Cortex of kidney (tissue), 1 donor: ENCODE results near the gene KCNK2.

ENCODE experiments used
- DNase-seq: peaks from one replicate; lab custom pipeline; 2025; lab: John Stamatoyannopoulos, UW

KCNK2 gene, protein sequence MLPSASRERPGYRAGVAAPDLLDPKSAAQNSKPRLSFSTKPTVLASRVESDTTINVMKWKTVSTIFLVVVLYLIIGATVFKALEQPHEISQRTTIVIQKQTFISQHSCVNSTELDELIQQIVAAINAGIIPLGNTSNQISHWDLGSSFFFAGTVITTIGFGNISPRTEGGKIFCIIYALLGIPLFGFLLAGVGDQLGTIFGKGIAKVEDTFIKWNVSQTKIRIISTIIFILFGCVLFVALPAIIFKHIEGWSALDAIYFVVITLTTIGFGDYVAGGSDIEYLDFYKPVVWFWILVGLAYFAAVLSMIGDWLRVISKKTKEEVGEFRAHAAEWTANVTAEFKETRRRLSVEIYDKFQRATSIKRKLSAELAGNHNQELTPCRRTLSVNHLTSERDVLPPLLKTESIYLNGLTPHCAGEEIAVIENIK

DNA sequence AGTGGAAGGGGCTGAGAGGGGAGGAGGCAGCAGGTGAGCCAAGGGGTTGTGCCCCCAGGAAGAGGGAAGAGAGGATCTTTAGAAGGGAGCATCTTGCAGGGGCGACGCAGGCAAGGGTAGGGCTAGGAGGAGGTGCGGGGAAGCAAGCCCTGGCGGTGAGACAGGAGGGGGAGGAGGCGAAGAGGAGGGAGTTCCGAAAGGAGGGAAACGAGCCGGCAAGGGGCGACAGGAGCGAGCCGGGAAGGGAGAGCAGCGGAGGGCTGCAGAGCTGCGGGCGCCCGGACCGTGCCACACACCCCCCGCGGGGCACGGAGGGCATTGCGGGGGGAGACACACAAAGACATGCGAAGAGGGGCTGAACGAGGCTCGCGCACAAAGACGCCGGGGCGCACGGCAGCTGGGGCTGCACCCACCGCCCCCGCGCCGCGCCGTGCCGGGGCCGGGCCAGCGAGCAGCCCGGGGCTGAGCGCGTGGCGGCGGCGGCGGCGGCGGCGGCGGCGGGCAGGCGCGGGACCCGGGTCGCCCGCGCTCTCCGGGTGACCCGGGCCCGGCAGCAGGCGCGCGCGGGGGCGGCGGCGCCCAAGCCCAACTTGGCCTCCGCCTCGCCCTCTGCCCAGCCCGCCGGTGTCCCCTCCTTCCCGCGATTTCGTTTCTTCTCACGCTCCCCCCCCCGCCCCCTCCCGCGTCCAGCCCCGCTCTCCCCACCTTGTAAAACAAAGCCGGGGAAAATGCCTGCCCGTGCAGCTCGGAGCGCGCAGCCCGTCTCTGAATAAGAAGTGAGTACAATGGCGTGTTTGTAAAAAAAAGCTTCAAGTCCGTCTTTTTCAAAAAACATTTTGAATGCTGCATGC, at the start of gene KCNK2:
KCNK2 (plus strand) TSS at position 206 of the 851 bp plus-strand sequence. CDS start 649 bp downstream, outside the sequence.
- no peak for DNase-seq

DNA sequence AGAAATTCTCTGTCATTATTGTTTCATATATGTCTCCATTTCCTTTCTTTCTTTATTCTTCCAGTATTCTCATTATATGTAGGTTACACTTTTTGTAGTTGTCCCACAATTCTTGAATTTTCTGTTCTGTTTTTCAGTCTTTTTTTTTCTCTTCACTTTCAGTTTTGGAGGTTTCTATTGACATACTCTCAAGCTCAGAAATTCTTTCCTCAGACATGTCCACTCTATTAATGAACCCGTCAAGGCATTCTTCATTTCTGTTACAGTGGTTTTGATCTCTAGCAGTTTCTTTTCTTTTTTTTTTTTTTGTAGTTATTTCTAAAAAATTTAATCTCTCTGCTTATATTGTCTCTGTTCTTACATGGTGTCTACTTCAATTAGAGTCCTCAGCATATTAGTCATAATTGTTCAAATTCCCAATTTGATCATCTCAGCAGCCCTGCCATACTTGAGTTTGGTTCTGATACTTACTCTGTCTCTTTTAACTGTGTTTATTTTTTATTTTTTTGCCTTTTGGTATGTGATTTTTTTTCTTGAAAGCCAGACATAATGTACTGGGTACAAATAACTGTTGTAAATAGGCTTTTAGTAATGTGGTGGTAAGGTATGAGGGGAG, 49.5 kb upstream of the KCNK2 start:
- DNase-seq: no peak

DNA sequence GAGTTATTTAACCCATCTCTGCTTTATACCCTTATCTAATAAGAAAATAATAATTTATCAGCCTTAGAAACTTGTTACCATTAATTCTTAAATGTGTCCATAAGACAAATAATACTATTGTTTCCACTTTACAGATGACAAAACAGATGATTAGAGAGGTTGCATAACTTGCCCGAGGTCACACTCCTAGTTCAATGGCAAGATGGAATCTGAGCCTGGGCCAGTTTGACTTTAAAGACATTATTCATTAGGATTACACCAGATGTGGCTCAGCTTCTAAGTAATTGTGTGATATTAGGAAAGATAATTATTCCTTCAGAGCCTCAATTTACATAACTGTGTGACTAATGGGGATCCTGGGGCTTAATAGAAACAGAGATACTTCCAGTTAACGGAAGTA, 42.3 kb upstream of the KCNK2 start:
- DNase-seq: no peak

DNA sequence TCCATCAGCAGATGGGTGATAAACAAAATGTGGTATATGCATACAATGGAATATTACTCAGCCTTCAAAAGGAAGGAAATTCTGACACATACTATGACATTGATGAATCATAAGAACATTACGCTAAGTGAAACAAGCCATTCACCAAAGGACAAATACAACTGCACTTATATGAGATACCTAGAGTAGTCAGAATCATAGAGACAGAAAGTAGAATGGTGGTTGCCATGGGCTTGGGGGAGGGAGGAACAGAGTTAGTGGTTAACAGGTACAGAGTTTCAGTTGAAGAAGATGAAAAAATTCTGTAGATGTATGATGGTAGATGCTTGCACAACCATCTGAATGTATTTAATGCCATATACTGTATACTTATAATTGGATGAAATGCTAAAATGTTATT, 39.1 kb upstream of the KCNK2 start:
- DNase-seq: no peak

DNA sequence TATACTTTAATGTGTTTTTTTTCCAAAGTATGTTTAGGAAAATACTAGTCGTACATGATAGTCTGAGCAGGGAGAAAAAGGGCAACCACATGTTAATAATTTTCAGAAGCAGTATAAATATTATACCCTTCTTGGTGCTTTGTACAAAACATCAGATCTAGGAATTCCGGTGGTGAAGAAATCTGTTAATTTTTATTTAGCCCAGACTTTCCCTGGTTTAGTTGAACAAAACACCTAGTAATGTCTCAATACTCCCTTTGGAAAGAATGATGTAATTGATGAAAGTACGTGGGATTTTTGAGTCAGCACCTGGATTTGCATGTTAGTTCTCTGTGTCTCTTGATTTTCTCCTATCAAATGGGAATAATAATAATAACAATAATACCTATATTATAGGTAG, 38.4 kb upstream of the KCNK2 start:
- no peak for DNase-seq

DNA sequence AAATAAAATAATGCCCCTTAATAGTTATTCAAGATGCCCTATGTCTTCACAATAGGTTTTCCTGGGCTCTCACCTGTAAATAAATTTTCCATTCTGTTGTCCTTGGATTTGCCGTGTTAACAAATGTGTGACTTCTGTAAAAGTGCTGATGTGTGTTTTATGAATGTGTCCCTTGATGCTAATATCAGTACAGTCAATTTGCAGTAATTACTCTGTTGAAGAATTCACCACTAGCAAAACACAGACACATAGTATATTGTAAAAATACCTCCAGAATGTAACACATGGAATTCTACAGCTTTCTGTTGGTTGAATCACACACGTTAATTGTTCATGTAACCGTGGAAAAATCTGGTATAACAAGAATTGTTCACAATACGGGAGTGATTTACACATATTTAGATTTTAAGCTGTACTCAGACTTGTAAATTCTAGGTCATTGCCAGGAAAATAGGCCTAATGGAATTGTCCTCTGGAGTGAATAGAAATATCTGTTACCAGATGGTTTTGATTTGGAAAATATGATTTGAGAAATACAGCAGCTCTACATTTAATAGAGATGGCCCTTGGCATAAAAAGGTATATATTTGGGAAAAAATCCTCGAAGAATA, 36.7 kb upstream of the KCNK2 start:
- no peak for DNase-seq

DNA sequence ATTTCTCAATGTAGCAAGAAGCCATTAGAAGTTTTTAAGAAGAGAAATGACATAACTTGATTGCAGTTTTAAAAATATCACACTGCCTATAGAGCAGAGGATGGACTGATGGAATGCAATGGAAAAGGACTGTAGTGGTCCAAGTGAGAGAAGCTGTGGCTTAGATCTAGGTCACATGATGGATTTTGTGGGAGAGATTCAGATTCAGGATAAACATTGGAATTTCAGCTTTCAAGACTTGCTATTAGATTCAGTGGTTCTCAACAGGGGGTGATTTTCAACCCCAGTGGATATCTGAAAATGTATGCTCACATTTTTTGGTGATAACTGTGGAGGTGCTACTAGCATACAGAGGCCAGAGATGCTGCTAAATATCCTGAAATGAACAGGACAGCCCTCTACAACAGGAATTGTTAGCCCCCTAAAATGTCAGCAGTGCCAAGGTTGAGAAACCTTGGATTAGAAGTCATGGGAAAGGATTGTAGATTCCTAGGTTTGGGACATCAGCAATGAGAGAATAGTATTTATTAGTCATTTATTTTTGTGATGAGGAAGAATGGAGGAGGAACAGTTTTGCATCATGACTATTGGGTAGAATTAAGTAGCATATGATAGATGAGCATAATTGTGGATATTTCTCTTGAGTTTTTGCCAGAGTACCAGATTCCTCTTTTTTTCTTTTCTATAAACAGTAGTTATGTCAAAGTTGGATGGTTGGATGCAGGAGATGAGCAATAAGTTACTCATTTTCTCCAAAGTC, 30.1 kb upstream of the KCNK2 start:
- DNase-seq: no peak

DNA sequence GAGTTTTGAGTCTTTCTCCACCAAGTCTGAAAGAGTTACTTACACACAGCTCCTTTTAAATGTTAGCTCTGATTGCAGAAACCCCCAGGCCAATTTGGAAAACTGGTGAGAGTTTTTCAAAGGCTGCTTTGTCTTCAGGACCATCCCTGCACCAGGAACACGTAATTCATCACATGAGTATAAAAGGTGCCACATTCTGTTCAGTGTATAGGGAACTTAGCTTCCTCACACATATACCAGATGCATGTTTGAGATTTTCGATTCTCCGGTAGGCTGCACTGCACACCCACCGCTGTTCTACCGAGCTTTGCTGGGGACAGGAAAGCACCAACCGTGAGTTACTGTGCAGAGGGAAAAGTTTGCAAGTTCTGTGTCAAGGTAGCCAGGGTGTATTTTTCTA, 28.3 kb upstream of the KCNK2 start:
- DNase-seq: no peak

DNA sequence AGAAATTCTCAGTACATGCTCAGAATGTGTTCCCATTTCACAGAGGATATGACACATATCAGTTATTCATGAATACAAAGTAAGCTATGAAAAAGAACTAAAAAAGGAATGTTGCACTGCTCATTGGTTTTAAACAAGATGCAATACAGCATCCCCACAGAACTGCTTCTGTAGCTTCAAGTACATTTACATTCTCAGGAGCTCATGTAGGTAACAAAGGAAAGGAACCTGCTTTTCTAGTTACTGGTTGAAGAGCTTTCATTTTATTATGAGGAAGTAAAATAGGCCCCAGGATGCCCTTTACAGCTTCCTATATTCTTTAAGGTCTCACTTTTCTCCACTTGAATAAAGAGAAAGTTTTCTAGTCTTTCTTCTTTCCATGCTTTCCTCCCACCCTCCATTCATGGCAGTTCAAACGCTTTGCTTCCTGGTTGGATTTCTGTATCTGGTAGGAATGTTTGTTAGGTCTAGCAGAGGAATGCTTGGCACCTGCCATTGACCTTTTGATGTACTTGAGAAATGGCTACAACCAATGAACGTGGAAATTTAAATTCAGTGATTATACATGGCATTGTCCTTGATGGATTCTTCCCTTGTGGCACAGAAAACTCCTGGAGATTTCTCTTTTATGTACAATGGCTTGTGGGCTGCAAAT, 27.1 kb upstream of the KCNK2 start:
- DNase-seq: no peak

DNA sequence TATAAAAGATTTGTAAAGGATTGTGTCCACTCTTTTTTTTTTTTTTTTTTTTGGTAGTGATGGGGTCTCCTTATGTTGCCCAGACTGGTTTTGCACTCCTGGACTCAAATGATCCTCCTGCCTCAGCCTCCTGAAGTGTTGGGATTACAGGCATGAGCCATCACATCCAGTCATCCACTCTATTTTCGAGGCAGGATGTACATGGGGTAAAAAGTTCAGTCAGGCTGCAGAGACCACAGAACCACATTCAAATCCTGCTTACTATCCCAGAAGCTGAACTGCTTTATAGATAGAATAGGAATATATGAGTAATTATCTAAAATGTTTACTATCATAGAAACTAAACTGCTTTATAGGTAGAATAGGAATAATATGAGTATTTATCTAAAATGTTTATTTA, 26.0 kb upstream of the KCNK2 start:
- no peak for DNase-seq

DNA sequence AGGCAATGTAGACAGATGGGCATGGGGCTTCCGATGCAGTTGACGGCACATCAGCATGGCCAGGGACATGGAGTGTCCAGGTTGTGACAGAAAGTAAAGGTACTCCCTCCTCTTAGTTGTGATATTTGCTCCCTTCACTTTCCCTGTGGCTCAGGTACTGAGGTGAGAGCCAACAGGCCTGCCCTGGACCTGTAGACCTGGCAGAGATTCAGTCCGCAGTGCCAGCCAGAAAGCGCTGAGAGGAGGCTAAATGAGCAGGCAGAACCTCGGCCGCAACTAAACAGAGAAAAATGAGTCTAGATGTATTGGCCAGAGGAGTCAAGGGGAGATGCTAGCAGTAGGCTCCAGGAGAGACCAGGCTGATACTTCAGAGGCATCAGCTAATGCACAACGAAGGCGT, 22.6 kb upstream of the KCNK2 start:
- DNase-seq: no peak

DNA sequence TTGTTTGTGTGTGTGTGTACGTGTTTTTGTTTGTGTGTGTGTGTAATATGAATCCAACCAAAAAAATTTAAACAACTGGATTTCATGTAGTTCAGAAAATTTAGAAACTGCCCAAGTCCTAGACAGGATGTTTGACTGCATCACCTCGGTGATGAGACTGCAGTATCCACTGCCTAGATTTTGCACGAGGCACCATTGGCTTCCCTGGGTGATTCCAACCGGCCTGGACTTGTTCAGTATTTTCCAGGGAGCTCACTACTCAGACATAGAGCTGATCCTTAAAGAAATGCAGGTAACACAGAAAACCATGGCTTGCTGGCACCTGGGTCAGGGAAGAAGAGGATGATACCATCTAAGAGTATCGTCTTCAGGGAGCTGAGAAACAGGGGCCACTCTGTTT, 18.2 kb upstream of the KCNK2 start:
- no peak for DNase-seq

DNA sequence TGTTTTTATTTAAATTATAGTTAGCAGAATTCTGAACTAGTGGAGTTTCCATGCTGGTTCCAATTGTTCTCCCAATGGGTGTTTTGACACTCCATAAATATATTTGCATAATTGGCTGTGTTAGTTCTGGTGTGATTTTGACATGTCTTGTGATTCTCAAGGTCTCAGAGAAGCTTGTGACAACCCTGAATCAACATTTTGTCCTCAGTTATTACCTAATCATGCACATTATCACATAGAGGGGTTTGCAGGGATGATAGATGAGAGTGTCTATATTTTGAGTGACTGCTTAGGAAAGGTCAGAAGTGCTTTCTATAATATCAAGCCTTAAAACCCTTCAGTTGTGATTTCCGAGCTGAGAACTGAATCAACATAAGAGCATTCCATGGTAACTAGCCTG, 11.5 kb upstream of the KCNK2 start:
- DNase-seq: no peak

DNA sequence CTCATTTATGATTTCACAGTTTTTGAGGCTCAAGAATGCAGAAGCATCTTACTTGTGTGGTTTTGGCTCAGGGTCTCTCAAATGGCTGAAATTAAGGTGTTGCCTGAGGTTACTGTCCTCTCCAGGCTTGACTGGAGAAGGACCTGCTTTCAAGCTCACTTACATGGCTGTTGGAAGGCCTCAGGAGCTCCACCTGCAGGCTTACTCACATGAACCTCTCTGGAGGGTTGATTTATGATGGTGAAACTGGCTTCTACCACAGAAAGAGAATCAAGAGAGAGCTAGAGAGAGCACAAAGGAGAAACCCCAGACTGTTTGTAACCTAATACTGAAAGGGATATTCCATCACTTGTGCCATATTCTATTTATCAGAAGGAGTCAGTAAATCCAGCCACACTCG, 6.2 kb upstream of the KCNK2 start:
- DNase-seq: no peak

DNA sequence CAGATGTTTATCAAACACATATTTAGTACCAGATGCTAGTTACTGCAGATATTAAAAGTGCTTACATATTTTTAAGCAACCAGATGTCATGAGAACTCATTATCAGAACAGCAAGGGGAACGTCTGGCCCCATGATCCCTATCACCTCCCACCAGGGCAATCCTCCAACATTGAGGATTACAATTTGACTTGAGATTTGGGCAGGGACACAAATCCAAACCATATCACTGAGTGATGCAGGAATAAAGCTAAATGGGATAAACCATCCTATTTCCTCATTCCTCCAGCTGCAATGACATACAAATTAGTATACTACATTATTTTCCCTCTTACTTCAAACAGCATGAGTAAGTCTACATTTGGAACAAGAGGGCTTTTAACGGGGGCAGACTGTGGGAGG, 3.1 kb upstream of the KCNK2 start:
- no peak for DNase-seq

DNA sequence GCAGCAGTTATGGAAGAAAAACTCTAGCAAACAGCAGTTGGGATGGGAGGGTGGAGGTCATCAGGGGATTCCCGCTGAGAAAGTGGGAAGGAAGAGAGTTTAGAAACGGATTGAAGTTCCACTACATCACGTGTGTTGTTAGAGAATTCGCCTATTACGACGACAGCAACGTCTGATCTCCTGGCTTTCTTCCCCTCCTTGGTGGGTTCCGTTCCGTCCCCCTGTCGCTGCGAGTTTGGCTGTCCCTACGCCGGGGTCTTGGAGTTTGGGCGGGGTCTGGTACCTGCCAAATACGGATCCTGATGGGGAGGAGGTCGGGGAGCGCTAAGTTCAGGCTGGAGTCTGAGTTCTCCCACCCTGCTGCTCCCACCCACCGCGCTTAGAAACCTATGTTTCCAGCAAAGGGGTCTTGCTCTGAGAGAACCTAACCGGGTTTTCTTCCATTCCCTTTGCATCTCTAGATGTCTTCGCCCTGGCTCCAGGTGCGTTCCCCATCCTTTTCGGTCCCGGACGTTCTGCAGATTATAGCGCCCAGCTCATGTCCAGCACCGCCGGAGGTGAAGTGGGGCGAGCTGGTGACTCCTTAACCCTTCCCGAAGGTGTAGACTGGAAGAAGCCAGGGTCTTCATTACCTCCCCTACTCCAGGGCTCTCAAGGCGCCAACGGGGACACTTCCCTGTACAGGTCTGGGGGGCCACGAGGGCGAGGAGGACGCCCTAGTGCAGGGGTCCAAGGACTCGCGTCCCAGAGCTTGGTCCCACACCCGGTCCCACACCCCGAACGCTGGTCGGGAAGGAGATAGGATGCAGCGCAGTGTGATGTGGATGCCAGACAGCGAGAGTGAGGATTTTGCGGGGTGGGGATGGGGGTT, 641 bp upstream of the KCNK2 start:
- no peak for DNase-seq

DNA sequence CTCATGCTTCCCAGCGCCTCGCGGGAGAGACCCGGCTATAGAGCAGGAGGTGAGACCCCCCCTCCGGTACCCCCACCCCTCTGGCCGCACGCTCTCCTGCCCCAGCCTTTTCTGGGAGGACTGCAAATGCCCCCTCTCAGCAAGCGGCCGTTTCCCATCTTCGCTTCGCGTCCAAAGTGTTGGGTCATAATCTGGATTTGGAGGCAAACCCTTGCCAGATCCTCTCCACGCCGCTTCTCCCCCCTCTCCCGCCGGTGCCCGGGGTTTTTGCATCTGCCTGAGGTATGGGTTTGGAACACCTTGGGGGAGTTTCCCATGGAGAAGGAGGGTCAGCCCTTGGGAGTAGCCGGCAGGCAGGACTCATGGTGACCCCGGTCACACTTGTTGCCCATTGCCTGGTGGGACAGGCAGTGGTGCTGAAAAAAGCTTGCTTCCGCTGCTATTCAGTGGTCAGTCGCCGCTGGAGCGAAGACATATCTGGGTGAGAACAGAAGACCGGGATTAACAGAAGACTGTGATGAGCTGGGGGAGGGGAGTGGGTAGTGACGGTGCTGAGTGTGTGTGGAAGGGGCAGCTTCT, 935 bp downstream of the KCNK2 start:
- DNase-seq: no peak

DNA sequence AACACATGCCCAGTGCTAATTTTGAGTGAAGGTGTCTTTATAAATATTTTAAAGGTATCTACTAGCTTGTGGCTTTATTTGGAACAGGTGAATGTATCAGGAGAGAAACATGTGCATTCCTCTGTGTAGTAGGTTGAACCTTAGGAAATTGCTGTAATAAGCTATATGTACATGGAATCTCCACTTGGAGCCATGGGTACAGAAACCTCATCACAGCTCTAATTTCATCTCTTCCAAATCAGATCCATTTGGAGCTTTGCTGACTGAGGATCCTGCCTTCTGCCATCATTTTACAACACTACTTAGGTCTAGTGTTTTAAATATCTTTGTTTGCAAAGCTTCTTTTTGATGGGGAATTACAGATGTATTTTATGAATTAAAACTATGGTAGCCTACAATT, 2.1 kb downstream of the KCNK2 start:
- no peak for DNase-seq

DNA sequence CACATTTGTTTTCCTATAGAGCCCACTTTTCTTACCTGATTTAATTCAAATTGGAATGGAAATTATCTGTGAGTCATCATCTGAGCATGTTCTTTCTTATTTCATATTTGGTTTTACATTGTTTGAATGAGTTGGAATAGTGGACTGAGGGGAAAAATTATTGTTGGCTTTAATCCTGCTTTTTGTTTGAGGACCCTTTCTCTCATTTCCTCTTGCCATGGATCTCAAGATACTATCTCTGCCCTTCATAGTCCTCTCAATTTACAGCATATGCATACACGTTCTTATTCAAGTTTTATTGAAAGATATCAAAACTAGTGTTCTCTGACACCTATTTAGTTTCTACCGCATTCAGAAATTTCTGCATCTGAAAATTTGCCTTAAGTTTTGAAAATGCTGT, 5.1 kb downstream of the KCNK2 start:
- no peak for DNase-seq

DNA sequence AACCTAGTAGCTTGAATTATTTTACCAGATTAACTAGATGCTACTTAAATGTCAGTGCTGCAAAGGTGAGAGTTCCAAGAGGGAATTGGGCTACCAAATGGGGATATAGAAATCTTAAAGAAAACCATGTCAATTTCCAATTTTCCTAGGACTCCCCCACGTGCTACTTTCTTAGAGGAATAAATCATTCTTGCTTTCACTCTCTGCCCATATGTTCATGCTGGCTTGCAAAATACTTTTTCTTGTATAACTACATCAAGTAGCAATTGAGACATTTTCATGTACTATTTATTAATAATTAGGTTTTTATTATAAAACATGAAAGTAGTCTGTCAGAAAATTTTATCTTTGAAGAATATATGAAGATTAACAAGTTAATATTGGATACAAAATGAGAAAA, 11.8 kb downstream of the KCNK2 start:
- DNase-seq: no peak
